PC-9 (cell line): ENCODE measurements around the gene C13orf46.

Source experiments
- EZH2 ChIP-seq: fragments of 200-600 bp; sonication (generic); IDR thresholded peaks from 2 replicates; pipeline ENCODE4 v1.8.0; 2017; ENCODE audit warnings: antibody characterized with exemption, low read depth
- TF ChIP-seq, protein P1 (sequence below): fragments of 200-600 bp; sonication (generic); conservative IDR thresholded peaks from 2 replicates; pipeline ENCODE4 v1.6.1; 2017; ENCODE audit warnings: mixed run types, antibody characterized with exemption, mild to moderate bottlenecking, moderate library complexity

DNA sequence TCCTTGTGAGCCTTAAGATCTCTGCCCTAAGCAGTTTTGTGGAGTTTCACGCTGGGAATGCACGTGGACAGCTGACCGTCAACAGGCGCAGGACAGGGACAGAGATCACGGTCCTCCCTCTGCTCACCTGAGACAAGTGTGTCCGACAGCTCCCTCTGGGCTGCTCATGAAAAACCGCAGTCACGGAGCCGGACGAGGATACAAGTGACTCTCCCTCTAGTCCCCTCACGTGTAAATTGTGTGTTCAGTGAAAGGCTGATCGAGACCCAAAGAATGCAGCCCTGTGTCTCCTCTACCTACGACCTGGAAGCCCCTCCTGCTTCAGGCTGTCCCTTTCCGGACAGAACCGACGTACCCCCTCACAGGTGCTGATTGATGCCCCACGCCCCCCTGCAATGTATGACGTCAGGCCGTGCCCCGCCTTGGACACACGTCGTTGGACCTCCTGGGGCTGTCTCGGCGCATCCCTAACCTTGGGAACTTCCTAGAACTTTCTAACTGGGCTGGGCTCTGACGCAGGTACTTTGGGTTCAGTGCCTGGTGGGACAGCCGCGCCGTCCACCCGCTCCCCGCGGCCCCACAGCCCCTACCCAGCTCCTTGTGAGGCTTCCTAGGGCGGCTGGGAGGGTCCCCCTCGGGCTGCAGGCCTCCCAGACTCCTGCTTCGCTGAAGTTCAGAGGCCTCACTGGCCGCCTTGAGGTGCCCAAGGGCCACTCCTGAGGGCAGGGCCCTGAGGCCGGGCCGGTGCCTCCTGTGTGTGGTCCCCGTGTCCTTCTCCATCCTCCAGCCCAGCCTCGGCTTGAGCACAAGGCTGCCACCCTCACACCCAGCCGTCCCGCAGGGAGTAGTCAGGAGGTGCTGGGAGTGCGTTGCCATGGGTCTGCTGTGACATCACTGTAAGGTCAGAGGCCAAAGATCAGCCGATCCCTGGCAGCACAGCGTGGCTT is at the start of gene C13orf46:
- TF ChIP-seq, protein P1, sequence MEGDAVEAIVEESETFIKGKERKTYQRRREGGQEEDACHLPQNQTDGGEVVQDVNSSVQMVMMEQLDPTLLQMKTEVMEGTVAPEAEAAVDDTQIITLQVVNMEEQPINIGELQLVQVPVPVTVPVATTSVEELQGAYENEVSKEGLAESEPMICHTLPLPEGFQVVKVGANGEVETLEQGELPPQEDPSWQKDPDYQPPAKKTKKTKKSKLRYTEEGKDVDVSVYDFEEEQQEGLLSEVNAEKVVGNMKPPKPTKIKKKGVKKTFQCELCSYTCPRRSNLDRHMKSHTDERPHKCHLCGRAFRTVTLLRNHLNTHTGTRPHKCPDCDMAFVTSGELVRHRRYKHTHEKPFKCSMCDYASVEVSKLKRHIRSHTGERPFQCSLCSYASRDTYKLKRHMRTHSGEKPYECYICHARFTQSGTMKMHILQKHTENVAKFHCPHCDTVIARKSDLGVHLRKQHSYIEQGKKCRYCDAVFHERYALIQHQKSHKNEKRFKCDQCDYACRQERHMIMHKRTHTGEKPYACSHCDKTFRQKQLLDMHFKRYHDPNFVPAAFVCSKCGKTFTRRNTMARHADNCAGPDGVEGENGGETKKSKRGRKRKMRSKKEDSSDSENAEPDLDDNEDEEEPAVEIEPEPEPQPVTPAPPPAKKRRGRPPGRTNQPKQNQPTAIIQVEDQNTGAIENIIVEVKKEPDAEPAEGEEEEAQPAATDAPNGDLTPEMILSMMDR, result no peak
- no peak for TF ChIP-seq EZH2
